ENCODE results near the gene WBP1L.

WBP1L gene

GRCh38 chr10:102780527-102780808 is 36.7 kb downstream of the WBP1L start:
- no peak for DNase-seq (ENCODE audit: low read depth)

GRCh38 chr10:102781090-102781920 is 37.6 kb downstream of the WBP1L start:
- no peak for DNase-seq (ENCODE audit: low read depth)

GRCh38 chr10:102781921-102782557 is 38.3 kb downstream of the WBP1L start:
- DNase-seq (ENCODE audit: low read depth), result no peak

GRCh38 chr10:102782673-102783551 is 39.2 kb downstream of the WBP1L start:
- DNase-seq (ENCODE audit: low read depth), result no peak

- no peak for DNase-seq (ENCODE audit: low read depth)
Observed at GRCh38 chr10:102783568-102783967, 39.8 kb downstream of the WBP1L start.

GRCh38 chr10:102785818-102786217 is 42.1 kb downstream of the WBP1L start:
- no peak for DNase-seq (ENCODE audit: low read depth)

GRCh38 chr10:102791754-102792395 is 48.1 kb downstream of the WBP1L start:
- DNase-seq (ENCODE audit: low read depth), result no peak

- DNase-seq (ENCODE audit: low read depth), result no peak
Observed at GRCh38 chr10:102795453-102796406, 52.0 kb downstream of the WBP1L start.

- peak; percentile 43 for DNase-seq (ENCODE audit: low read depth)
Observed at GRCh38 chr10:102796407-102797176, 52.8 kb downstream of the WBP1L start.

GRCh38 chr10:102799691-102800471 is 56.1 kb downstream of the WBP1L start:
- no peak for DNase-seq (ENCODE audit: low read depth)

GRCh38 chr10:102800611-102801335 is 57.0 kb downstream of the WBP1L start:
- no peak for DNase-seq (ENCODE audit: low read depth)

GRCh38 chr10:102801496-102801895 is 57.7 kb downstream of the WBP1L start:
- DNase-seq (ENCODE audit: low read depth), result no peak

- DNase-seq (ENCODE audit: low read depth), result no peak
Observed at GRCh38 chr10:102801978-102802377, 58.2 kb downstream of the WBP1L start.

- DNase-seq (ENCODE audit: low read depth), result no peak
Observed at GRCh38 chr10:102802920-102803534, 59.3 kb downstream of the WBP1L start.

GRCh38 chr10:102804382-102805055 is 60.8 kb downstream of the WBP1L start:
- no peak for DNase-seq (ENCODE audit: low read depth)

GRCh38 chr10:102808380-102808779 is 64.6 kb downstream of the WBP1L start:
- DNase-seq (ENCODE audit: low read depth), result no peak

GRCh38 chr10:102811346-102811745 is 67.6 kb downstream of the WBP1L start:
- no peak for DNase-seq (ENCODE audit: low read depth)
